GM06990 (cell line): ENCODE measurements around the gene EMC8.

Source experiments
- DNase-seq: peaks from one replicate; pipeline ENCODE4 v3.0.0-alpha.2; 2011; ENCODE audit not compliant: insufficient read length; ENCODE audit errors: extremely low read depth
- H3K27me3 ChIP-seq: replicated peaks from 2 replicates; pipeline ENCODE4 v1.6.0; 2011; ENCODE audit warnings: low read length; ENCODE audit not compliant: control insufficient read depth, insufficient read depth
- H3K36me3 ChIP-seq: 2 replicates; pipeline ENCODE4 v1.5.1; 2011; ENCODE audit warnings: low read length; ENCODE audit not compliant: control insufficient read depth, insufficient read depth
- H3K4me3 ChIP-seq: replicated peaks from 2 replicates; pipeline ENCODE4 v1.5.1; 2011; ENCODE audit warnings: low read depth, mild to moderate bottlenecking, control low read depth, low read length
- CTCF ChIP-seq: IDR thresholded peaks from 2 replicates; pipeline ENCODE4 v1.5.1; 2011; ENCODE audit warnings: low read length, control low read depth, mild to moderate bottlenecking, inconsistent platforms; ENCODE audit not compliant: insufficient read depth, poor library complexity, severe bottlenecking

Gene EMC8

GRCh38 chr16:85826686-85827247 is 27.4 kb upstream of the EMC8 start:
- no peak for TF ChIP-seq CTCF
- H3K27me3 ChIP-seq: no peaks in the 10 kb centered on the region
- H3K4me3 ChIP-seq: no peak overlapping the region

GRCh38 chr16:85825326-85825725 is 26.0 kb upstream of the EMC8 start:
- Histone ChIP-seq H3K36me3 (no peaks in the 10 kb centered on the region), H3K4me3 (no peak overlapping the region), H3K27me3 (no peaks in the 10 kb centered on the region)
- TF ChIP-seq CTCF: peak; percentile 53
- DNase-seq: no peak

More at GRCh38 chr16:85826686-85827247, 27.4 kb upstream of the EMC8 start:
- DNase-seq: no peak
- H3K36me3 ChIP-seq: no peaks in the 10 kb centered on the region

GRCh38 chr16:85824161-85825135 is 25.1 kb upstream of the EMC8 start:
- Histone ChIP-seq H3K27me3 (no peaks in the 10 kb centered on the region), H3K36me3 (no peaks in the 10 kb centered on the region), H3K4me3 (no peak overlapping the region)
- no peak for TF ChIP-seq CTCF
- no peak for DNase-seq

DNA sequence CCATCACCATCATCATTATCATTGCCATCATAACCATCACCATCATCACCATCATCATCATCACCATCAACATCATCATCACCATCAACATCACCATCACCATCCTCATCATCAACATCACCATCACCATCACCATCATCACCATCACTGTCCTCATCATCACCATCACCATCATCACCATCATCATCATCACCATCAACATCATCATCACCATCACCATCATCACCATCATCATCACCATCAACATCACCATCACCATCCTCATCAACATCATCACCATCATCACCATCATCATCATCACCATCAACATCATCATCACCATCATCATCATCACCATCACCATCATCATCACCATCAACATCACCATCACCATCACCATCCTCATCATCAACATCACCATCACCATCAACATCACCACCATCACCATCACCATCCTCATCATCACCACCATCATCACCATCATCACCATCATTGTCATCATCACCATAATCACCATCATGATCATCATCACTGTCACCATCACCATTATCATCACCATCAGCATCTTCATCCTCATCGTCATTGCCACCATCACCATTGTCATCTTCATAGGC is 24.1 kb upstream of the EMC8 start:
- DNase-seq: no peak
- no peaks in the 10 kb centered on the region for H3K27me3 ChIP-seq
- no peak overlapping the region for H3K4me3 ChIP-seq
- TF ChIP-seq CTCF: no peak
- no peaks in the 10 kb centered on the region for H3K36me3 ChIP-seq

GRCh38 chr16:85822145-85822544 is 22.8 kb upstream of the EMC8 start:
- no peak for DNase-seq
- H3K36me3 ChIP-seq: no peaks in the 10 kb centered on the region
- no peaks in the 10 kb centered on the region for H3K27me3 ChIP-seq
- TF ChIP-seq CTCF: no peak
- no peak overlapping the region for H3K4me3 ChIP-seq
